Glomerular endothelial cell (primary cell): ENCODE results near the gene ALPI. TPM values are rescaled to one million over a fixed set of nuclear protein-coding genes. Genes with fewer than 3 reads are reported as not detected.
"Not testable (repeated sequence)": the region's sequence is repeated elsewhere in the genome, so short reads cannot be mapped to it uniquely, and the experiment has no call there.

Source experiments
- DNase-seq: peaks from one replicate; pipeline ENCODE4 v3.0.0-alpha.2; 2011; ENCODE audit warnings: low read depth, low spot score; ENCODE audit errors: extremely low read depth
- total RNA-seq: library from RNA; depleted of rRNA; stranded (reverse); fragments of >200 nt; gene quantifications from 2 replicates; pipeline ENCODE4 v1.2.3, GENCODE V29; 2015

The ALPI gene
- total RNA-seq, 1 donor from 2014 or later: not detected

- no peak for DNase-seq
These were observed 14.8 kb upstream of the ALPI start for GRCh38 chr2:232441147-232441651.

GRCh38 chr2:232441922-232442321 is 14.0 kb upstream of the ALPI start:
- DNase-seq: not testable (repeated sequence)

DNA sequence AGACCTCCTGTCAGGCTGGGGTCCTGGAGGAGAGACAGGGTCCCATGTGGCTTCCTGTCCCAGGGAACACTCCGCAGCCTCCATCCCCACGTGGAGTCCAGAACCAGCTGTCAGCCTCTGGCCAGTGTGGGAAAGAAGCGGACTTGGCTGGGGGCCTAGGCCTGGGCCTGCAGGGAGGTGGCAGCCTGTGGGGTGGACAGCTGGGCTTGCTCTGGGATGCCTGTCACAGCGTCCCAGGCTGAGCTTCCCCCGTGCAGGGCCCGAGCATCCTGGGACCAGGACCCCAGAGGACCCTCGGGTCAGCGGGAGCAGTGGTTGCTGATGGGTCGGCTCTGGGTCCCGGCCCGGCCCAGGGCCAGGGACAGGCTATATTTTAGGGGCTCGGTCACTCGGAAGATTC is 13.5 kb upstream of the ALPI start:
- DNase-seq: not testable (repeated sequence)

DNA sequence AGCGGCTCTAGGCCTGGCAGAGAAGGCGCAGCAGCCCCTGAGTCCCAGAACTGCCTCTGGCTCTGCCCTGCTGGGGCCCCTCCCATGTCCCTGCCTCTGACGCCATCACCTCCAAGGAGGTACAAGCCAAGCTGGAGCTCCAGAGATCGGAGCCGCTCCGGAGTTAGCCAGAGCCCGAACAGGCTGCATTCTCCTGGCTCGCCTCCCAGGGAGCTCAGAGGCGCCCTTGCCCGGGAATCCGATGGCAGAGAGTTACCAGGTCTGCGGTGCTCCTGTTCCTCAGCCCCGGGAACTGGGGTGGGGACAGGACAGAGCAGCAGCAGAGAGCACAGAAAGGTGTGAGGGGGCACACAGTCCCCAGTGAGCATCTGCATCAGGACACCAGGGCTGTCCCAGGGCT is 12.9 kb upstream of the ALPI start:
- DNase-seq: not testable (repeated sequence)

DNA sequence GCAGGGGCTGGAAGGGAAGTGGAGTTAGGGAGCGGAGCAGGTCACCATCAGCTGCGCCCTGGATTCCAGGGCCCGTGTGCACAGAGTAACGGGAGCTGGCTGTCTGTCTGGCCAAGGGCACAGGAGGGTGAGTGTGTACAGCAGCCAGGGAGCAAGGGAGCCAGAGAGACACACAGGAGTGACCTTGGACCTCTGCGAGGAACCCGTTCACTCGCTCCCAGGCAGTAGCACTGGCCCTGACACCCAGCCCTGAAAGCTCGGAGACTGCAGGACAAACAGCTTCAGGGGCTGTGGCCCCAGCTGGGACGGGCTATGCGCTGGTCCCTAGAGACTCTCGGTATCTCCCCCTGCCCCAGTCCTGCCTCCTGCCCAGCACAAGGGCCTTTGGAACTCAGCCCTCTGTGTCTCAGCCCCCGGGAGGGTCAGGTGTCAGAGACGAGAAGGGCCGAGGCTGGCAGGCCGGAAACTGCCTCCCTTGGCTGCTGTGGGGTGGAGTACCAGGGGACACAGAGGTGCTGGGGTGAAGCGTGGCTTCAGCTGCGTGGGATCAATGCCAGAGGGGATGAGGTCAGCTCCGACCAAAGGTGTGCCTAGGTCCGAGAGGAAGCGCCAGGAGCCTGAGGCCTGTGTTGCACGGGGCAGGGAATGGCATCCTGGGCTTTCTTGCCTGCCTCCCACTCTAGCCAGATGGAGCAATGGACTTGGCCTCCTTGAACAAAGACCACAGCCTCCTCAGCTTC is 12.1 kb upstream of the ALPI start:
- DNase-seq: not testable (repeated sequence)

DNA sequence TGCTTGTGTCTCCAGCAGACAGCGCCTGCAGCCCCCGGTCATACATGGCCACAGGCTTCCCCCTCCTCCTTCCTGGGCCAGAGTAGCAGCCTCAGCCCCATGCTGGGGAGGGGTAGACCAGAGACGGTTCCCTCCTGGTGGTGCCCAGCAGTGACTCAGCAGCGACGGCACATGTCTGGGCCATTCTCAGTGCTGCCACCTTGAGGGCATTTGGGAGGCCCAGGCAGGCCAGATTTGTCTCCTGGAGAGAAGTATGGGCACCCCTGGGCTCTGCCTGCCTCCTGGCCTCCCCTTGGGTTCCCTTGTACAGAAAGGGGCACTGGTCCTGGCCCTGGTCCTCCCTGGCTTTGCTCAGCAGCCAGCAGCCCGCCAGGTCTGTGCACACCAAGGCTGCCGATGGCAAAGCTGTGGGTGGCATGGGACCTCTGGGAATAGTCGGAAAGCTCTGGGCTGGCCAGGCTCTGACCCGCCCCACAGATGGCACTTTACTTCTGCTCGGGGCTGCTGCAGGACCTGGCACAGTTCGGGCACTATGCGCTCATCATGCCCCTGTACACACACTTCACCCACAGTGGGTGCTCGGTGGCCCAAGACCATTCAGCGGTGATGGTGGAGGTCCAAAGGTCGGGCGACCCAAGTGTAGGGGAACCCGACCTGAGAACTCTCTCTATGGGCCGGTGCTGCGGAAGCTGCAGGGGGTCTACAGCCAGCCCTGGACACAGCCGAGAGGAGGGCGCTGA is 11.4 kb upstream of the ALPI start:
- DNase-seq: peak; percentile 18

DNA sequence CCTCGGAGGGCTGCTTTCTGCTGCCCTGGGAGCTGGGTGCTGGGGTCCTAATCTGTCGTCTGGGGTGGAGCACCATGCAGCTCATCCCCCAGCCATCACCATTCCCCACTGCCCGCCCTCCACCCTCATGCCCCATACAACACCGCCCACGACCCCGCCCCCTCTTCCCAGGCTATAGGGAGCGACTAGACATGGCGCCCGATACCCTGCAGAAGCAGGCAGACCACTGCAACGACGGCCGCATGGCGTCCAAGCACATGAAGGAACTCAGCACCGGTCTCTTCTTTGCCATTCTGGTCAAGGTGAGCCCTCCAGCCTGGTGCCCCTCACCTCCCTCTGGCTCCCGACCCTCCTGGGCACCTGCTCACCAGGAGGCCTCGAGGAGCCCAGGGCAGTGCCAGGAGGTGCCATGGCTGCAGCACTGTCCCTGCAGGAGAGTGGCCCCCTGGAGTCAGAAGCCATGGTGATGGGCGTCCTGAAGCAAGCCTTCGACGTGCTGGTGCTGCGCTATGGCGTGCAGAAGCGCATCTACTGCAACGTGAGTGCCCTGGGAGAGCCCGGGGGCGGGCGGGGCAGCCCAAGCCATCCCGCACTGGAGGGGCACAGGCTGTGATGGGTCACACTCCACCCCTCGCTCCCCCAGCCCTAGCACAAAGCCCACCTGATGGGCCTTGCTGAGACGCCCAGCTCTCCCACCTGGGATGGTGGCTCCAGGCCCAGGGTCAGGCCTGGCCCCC is 10.6 kb upstream of the ALPI start:
- not testable (repeated sequence) for DNase-seq

- DNase-seq: not testable (repeated sequence)
These were observed 9.6 kb upstream of the ALPI start for GRCh38 chr2:232446266-232446777.

GRCh38 chr2:232447091-232447620 is 8.8 kb upstream of the ALPI start:
- no peak for DNase-seq

DNA sequence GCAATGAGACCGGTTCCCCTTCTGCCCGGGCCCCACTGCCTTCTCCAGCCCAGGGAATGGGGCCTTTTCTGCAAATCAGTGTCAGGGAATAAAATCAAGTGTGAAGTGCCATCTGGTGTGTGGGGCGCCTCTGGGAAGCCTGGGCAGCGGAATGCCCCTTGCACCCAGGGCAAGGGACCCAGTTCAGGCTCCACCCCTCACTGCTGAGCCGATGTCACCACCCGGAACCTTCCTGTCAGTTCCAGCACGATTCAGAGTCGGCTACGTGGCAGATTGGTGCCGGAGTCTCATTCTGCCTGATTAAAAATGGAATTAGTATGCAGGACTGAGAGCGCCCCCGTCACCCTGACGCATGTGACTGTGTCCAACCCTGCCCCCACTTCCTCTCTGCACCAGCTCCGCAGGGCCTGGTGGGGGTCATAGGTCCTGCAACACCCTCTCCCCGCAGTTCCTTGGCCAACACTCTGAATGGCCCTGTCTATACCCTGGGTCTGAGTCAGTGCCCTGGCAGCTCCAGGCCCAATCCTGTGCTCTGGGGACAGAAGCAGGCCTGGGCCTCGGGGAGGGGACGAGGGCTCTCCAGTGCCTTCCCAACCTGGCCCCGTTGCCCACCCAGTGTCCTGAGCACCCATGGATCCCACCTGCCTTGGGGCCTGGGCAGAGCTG is 8.2 kb upstream of the ALPI start:
- DNase-seq: no peak

DNA sequence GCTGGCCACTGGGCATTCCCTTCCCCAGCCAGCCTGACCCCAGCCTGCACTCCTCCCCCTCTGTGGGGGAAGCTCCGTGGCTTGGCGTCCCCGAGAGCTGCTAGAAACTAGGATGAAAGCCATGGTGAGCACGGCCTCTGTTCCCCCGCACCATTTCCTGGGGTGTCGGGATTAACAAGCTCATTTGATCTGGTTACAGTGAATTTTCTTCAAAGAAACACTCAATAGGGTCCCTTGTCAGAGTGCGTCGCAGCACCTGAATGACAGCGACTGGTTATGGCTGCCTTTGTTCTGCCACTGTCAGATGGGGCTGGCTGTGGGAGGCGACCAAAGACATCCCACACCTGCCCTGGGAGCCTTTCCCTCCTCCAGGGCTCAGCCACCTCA is 7.7 kb upstream of the ALPI start:
- DNase-seq: no peak

- DNase-seq: no peak
These were observed 6.0 kb upstream of the ALPI start for GRCh38 chr2:232449964-232450363.

DNA sequence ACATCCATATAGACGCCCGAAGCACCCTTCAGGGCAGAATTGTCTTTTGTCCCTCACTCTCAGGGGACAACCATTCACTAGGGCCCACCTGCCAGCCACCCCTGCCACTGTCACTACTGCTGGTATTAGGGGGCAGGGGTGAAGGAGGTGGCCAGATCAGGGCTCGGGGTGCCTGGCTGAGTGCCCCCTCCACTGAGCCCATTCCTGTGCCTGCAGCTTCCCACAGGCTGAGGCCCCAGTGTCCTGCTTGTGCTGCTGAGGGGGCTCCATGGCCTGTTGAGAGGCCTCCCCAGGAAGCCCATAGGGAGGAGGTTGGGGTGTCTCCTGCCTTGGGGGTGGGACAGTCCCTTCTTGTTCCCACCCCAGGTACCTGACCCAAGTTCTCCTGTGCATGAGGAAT is 4.3 kb upstream of the ALPI start:
- DNase-seq: not testable (repeated sequence)

DNA sequence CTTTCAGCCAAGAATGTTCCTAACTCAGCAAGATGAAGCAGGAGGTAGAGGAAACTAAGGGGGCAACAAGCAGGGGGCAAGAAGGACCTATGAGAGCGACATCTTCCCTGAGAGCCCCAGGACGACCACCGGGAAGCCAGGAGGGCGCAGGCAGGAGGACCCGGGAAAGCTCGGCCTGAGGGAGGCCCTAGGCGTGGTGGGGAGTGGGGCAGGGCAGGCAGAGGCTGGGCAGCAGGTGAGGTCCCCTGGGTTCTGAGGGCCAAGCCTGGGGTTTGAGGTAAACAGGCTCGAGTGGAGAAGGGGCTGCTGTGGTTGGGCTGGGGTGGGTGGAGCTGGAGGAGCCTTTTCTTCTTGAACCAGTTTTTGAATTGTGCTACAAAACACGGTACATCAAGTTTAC is 1.3 kb upstream of the ALPI start:
- no peak for DNase-seq

GRCh38 chr2:232456296-232457120 is 555 bp downstream of the ALPI start:
- DNase-seq: no peak

GRCh38 chr2:232457121-232458011 is 1.4 kb downstream of the ALPI start:
- DNase-seq: no peak

- no peak for DNase-seq
These were observed 2.2 kb downstream of the ALPI start for GRCh38 chr2:232458051-232458660.
